Esophagus mucosa (tissue), 1 donor: ENCODE results near the gene HTR3A. TPM values are rescaled to one million over a fixed set of nuclear protein-coding genes. Genes with fewer than 3 reads are reported as not detected.
A peak's percentile ranks its signal among the peaks of the same experiment; 100 is the strongest.

Source experiments
- ATAC-seq: fragments of 200-7000 bp; cut with Tn5 transposase; one replicate; pipeline ENCODE4 v1.9.1; 2020
- total RNA-seq: library from RNA; stranded (reverse); gene quantifications from one replicate; pipeline ENCODE4 v1.2.4, GENCODE V29; 2023
- donor health status: DM: yes; HTN: yes; CAD: no.

Gene HTR3A
- total RNA-seq, 1 donor from 2014 or later, result not detected

GRCh38 chr11:114019574-114019973 is 44.7 kb downstream of the HTR3A start:
- ATAC-seq, result no peak

GRCh38 chr11:114025329-114025907 is 50.5 kb downstream of the HTR3A start:
- ATAC-seq, result no peak

- no peak for ATAC-seq
These were observed 51.4 kb downstream of the HTR3A start for GRCh38 chr11:114026355-114026754.

- no peak for ATAC-seq
These were observed 52.5 kb downstream of the HTR3A start for GRCh38 chr11:114027391-114027790.

- no peak for ATAC-seq
These were observed 53.0 kb downstream of the HTR3A start for GRCh38 chr11:114027926-114028325.

- no peak for ATAC-seq
These were observed 56.5 kb downstream of the HTR3A start for GRCh38 chr11:114031246-114031966.

GRCh38 chr11:114031967-114032320 is 57.0 kb downstream of the HTR3A start:
- ATAC-seq, result no peak

GRCh38 chr11:114033066-114033465 is 58.2 kb downstream of the HTR3A start:
- ATAC-seq, result no peak

- peak; percentile 65 for ATAC-seq
These were observed 58.7 kb downstream of the HTR3A start for GRCh38 chr11:114033572-114033971.

- no peak for ATAC-seq
These were observed 60.0 kb downstream of the HTR3A start for GRCh38 chr11:114034956-114035355.

- peak; percentile 83 for ATAC-seq
These were observed 61.4 kb downstream of the HTR3A start for GRCh38 chr11:114036147-114036811.

GRCh38 chr11:114036958-114037357 is 62.0 kb downstream of the HTR3A start:
- ATAC-seq, result no peak

- no peak for ATAC-seq
These were observed 64.6 kb downstream of the HTR3A start for GRCh38 chr11:114039551-114039950.

Other genes with a start within 250 kb of the HTR3A start
- gene ZW10, start 201.4 kb upstream of the HTR3A start, total RNA-seq, result 10.2 TPM
- gene CLDN25, start 195.3 kb upstream of the HTR3A start, total RNA-seq, result not detected
- 15.3 TPM for gene USP28, start 99.5 kb upstream of the HTR3A start, total RNA-seq
- 0.28 TPM for gene HTR3B, start 70.3 kb upstream of the HTR3A start, total RNA-seq
- gene ZBTB16, start 84.6 kb downstream of the HTR3A start, total RNA-seq, result 5.4 TPM